GM19238 (cell line): Measurements from ENCODE around the gene POLD3.
"Not testable (repeated sequence)": the region's sequence is repeated elsewhere in the genome, so short reads cannot be mapped to it uniquely, and the experiment has no call there.

Experiments used
- DNase-seq: peaks from one replicate; pipeline ENCODE4 v3.0.0; 2011; ENCODE audit warnings: low spot score; ENCODE audit not compliant: insufficient read length

Gene POLD3

DNA sequence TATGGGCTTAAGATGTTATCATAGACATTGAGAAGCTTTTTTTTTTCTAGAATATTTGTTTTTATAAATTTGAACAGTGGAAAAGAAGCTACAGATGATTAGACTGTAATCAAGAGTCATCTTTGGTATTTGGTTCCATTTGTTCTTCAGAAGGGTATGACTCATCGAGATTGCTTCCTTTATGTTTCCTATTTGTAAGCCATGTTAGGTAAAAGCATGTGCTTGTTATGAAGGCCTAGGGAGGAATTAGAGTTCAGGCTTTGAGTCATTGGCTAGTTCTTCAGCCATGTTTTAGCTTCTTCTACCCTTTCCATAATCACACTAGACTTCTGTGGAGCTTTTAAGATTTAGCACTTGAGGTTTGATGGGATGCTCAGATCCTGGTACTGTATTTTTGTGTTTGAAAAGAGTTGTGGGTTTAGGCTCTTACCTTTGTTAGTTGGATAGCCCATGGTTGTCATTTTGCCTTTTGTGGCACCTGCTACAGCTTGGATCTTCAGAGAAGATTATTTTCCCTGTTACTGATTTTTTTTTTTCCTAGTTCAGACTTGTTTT lies 44.3 kb downstream of the POLD3 start:
- DNase-seq: no peak

DNA sequence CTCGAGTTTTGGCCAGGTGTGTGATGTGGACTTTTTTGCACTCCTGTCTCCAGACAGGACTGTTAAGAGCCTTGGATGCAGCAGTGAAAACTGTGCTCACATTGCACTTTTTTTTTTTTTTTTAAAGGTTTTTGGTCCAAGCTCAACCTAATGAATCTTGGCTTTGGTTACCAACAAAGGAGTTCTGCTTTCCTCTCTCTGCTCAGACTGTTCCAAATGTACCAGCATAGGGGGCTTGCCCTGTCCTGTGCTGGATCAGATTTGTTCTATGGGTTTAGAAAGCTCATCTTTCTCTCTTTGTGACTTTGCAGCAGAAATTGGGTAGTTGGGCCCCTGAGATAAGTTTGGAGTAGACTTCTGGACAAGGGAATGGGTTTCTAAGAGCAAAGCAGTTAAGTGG lies 45.3 kb downstream of the POLD3 start:
- DNase-seq: no peak

DNA sequence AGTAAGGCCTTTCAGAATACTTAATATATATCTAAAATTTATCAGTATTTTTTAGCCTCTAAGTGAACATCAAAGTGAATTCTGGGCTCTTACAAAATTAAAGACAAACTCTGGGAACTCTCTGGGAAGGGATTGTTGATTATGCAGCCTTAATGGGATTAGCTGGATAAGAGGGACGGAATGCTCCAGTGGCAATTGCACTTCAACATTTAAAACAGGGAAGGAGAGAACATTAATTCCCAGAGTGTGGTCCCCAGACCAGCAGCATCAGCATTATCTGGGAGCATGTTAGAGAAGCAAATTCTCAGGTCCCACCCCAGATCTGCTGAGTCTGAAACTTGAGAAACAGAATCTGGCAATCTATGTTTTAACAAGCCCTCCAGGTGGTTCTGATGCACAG lies 46.5 kb downstream of the POLD3 start:
- DNase-seq: no peak

- DNase-seq: no peak
Observed at GRCh38 chr11:74639533-74639932, 47.2 kb downstream of the POLD3 start.

DNA sequence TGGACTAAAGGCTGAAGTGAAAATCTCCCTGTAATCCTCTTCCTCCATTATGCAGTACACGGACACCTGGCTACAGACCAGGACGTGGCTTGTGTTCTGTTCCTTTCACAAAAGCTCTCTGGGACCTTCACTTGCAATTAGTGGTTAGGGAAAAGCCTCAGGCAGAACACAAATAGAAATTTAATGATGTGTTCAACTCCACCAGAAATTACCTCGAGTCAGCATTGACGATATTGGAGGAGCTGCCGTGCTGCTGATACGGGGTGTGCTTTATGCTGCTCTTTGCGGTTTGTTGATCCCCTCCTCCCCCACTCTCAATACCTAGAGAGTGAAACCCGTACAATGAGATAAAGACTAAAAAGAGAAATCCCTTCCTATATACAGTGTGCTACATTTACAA lies 48.9 kb downstream of the POLD3 start:
- no peak for DNase-seq

- DNase-seq: no peak
Observed at GRCh38 chr11:74641905-74642304, 49.5 kb downstream of the POLD3 start.

DNA sequence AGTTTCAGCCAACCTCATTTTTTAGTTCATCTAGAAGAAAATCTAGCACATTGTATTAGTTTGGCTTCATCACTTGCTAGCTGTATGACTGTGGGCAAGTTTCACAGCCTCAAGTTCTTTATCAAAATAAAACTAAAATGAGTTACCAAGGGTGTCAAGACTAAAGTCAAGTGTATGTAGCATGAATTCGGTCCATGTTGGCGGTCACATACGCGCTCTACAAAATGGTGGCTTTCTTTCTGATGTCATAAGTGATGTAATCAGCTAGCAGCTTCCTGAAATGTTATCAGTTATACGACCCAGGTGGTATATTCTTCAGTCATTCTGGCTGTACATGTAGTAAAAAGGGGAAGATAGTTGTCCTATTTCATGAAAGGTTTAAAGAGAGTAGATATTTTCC lies 50.5 kb downstream of the POLD3 start:
- DNase-seq: no peak

DNA sequence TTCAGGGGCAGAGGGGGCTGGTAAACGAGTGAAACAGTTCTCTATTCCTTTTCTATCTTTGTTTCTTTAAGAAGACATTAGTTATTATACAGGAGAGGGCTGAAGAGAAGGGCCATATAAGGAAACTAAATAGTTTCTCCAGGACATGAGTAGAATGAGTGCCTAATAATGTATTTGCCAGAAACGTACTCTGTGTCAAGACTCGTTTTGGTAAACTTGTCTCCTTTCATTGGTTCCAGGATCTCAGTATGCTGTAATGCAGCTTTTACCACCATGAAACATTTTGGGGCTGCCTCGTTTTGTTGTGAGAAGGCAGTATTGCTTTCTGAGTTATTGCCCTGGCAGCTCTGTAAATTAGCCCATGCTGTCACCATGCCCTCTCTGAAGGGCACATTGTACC lies 51.7 kb downstream of the POLD3 start:
- DNase-seq: no peak

GRCh38 chr11:74646215-74646614 lies 53.8 kb downstream of the POLD3 start:
- no peak for DNase-seq

DNA sequence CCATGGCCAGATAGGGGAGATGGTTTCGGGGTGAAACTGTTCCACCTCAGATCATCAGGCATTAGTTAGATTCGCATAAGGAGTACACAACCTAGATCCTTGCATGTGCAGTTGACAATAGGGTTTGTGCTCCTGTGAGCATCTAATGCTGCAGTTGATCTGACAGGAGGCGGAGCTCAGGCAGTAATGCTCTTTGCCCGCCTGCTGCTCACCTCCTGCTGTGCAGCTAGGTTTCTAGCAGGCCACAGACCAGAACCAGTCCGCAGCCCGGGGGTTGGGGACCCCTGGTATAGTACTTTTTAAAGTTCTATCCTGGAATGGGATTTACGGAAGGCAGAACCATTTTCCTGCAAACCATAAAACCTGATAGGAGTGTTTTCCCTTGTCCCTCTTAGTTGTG lies 54.6 kb downstream of the POLD3 start:
- no peak for DNase-seq

GRCh38 chr11:74647404-74647803 lies 55.0 kb downstream of the POLD3 start:
- DNase-seq: no peak

- DNase-seq: no peak
Observed at GRCh38 chr11:74647831-74648230, 55.4 kb downstream of the POLD3 start.

DNA sequence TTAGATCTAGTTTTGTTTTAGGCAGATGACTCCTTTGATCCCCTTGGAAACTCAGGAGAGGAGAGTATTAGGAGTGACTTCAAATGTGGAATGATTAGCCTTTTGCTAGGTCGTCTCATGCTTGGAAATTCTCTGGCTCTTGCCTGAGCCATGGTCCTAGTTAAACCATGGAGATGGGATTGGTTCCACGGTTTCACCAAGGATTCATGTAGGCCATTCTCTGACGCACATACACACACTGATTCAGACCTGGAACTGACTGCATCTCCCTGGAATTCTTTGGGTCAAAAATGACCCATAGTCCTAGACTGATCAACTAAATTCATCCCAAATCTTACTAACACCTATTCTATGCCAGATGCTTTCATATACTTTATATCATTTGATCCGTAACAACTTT lies 56.5 kb downstream of the POLD3 start:
- DNase-seq: no peak

- DNase-seq: no peak
Observed at GRCh38 chr11:74650498-74650897, 58.1 kb downstream of the POLD3 start.

- no peak for DNase-seq
Observed at GRCh38 chr11:74654976-74655375, 62.6 kb downstream of the POLD3 start.

DNA sequence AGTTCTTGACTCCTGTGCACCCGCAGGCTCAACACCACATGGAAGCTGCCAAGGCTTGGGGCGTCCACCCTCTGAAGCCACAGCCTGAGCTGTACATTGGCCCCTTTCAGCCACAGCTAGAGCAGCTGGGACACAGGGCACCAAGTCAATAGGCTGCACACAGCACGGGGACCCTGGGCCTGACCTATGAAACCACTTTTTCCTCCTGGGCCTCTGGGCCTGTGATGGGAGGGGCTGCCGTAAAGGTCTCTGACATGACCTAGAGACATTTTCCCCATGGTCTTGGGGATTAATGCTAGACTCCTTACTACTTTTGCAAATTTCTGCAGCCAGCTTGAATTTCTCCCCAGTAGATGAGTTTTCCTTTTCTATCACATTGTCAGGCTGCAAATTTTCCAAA lies 66.7 kb downstream of the POLD3 start:
- DNase-seq: not testable (repeated sequence)

GRCh38 chr11:74662487-74663103 lies 70.2 kb downstream of the POLD3 start:
- DNase-seq: no peak

DNA sequence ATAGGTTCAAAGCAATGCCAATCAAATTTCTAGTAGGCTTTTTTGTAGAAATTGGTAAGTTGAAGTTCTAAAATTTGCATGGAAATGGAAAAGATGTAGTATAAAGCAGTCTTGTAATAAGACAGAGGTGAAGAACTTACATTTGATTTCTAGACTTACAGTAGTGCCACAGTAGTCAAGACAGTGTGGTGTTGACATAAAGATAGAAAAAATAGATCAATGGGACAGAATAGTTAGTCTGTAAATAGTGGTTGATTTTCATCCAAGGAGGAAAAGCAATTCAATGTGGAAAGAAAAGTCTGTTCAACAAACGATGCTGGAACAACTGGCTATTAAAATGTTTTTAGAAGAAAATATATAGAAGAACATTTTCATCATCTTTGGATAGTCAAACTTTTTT lies 70.9 kb downstream of the POLD3 start:
- DNase-seq: no peak

- DNase-seq: no peak
Observed at GRCh38 chr11:74669211-74670160, 77.1 kb downstream of the POLD3 start.

DNA sequence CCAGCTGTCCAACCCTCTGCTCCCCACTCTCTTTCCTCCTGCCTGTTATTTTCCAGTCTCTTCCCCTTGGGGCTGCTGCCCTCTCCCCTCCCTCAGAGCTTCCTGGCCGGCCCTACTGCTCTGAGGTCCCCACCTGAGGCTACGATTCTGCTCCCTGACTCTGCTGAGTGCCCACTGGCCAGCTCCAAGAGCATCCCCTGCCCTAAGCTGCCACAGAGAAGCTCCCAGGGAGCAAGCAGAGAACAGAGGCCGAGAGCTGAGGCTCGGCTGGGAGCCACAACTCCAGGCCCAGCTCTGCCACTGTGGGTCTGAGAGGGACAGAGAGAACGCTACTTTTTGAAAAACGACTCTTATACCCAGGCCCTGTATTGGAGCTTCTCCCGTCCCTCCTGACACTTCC lies 77.8 kb downstream of the POLD3 start:
- DNase-seq: no peak

DNA sequence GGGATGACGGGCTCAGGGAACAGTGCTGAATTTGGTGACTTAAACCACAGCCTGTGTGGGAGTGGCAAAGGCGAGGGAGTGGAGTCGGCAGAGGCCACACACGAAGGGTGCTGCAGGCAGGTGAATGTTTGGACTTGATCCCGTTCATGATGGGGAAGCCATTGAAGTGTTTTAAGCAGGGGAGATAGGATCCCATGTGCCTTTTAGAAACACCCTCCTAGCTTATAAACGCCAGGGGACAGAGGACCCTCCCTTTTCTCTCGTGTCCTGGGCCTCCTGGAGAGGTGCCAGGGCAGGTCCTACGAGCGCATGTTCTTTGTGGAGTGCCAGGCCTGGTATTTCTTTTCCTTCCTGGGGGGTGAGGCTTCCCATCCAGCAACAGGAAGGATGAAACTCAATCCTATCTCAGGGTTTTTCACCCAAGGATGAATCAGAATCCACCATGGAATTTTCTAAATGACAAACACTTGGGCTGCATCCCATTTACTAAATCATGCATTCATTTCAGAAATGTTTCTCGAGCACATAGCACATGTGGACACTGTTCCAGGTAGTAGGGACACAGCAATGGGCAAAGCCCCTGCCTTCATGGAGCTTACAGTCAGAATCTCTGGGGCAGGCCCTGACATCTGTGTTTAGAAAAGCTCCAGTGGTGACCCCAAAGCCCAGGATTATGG lies 79.3 kb downstream of the POLD3 start:
- no peak for DNase-seq

- DNase-seq: no peak
Observed at GRCh38 chr11:74672332-74672955, 80.1 kb downstream of the POLD3 start.
